Medulla oblongata (tissue), 1 donor: ENCODE data around the gene PCED1A.
A peak's percentile ranks its signal among the peaks of the same experiment; 100 is the strongest.
"Not testable (repeated sequence)": the region's sequence is repeated elsewhere in the genome, so short reads cannot be mapped to it uniquely, and the experiment has no call there.

Experiments
- DNase-seq: peaks from one replicate; pipeline ENCODE4 v3.0.0-alpha.2; 2015; ENCODE audit errors: extremely low spot score

PCED1A gene

DNA sequence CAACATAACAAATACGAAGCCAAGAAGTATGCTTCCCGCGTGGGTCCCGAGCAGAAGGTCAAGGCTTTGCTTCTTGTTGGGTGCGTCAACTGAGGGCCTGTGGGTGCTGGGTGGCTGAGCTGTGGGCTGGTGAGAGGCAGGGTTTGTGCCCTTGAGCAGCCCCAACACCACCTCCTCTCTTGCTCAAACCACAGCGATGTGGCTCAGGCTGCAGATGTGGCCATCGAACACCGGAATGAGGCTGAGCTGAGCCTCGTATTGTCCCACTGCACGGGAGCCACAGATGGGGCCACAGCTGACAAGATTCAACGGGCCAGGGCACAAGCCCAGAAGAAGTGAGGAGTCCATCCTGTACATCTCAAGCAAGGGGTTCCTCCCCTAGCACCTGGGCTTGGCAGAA, 25.8 kb upstream of the PCED1A start:
- DNase-seq: no peak

- no peak for DNase-seq
These were observed 25.2 kb upstream of the PCED1A start for GRCh38 chr20:2865630-2866029.

DNA sequence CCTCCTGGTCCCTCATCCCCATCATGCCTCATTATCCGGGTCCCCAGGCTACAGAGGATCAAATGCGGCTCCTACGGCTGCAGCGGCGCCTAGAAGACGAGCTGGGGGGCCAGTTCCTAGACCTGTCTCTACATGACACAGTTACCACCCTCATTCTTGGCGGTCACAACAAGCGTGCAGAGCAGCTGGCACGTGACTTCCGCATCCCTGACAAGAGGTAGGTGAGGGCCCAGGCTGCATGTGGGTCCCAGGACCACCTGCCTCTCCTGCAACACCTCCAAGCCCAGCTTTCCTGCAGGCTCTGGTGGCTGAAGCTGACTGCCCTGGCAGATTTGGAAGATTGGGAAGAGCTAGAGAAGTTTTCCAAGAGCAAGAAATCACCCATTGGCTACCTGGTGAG, 24.6 kb upstream of the PCED1A start:
- no peak for DNase-seq

- DNase-seq: no peak
These were observed 24.2 kb upstream of the PCED1A start for GRCh38 chr20:2864626-2865025.

DNA sequence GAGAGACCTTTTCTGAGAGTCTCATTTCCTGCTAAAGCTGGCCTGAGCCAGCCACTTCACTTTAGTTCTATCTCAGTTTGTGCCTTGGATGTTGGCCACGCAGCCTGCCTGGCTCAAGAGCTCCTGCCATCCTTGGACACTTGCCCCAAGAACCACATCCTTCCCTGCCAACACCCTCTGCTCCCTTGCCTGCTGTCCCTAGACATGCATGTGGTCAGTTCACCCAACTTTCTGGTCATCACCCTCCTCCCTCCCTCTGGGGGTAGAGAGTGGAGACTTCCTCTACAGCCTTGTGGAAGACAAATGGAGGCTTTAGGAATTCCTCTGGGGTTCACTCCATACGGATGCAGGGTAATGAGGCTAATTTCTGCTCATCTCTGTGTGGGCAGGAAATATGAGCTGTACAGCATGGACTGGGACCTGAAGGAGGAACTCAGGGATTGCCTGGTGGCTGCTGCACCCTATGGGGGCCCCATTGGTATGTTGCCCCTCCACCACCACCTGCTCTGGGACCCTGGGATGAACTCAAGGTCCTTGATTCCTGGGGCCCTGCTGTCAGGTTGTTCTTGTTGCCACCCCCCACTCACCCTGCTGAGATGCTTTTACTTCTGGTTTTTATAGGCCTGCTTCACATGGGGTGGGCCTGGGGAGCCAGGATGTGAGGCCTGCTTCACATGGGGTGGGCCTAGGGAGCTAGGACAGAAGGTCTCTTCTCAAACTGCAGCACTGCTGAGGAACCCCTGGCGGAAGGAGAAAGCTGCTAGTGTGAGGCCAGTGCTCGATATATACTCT, 19.1 kb upstream of the PCED1A start:
- DNase-seq: peak; percentile 79

- DNase-seq: no peak
These were observed 18.1 kb upstream of the PCED1A start for GRCh38 chr20:2858591-2858990.

DNA sequence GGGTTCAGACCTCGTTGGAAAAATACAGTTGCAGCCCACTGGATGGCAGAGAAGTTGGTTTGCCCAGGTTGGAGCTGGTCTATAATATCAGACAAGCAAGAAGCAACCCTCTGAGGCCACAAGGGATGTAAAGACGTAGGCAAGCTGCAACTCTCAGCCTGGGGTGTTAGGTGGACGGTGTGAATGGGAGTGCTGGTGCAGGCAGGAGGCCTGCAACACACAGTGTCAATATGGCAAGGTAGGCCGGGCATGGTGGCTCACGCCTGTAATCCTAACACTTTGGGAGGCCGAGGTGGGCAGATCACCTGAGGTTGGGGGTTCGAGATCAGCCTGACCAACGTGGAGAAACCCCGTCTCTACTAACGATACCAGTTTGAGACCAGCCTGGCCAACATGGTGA, 10.6 kb upstream of the PCED1A start:
- no peak for DNase-seq

GRCh38 chr20:2849529-2849928, 9.1 kb upstream of the PCED1A start:
- DNase-seq: no peak

GRCh38 chr20:2847802-2848201, 7.3 kb upstream of the PCED1A start:
- DNase-seq: no peak

DNA sequence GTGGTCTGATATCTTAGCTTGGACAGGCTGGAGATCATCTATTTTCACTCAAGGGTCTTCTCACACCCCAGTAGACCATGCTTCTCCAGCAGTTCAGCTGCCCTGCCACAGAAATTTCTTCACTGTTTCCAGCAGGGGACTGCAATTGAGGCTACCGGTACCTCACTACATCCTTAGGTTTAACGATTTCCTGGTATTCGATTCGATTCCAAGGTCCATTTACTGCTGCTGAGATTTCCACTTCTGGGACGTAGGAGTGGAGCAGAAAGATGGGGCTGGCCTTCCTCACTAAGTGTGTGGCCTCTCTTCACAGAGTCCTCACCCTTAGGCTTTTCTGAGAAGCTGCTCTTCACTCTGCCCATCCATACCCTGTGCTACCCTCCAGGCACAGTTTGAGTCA, 6.2 kb upstream of the PCED1A start:
- no peak for DNase-seq

- DNase-seq: no peak
These were observed 5.2 kb upstream of the PCED1A start for GRCh38 chr20:2845607-2846006.

DNA sequence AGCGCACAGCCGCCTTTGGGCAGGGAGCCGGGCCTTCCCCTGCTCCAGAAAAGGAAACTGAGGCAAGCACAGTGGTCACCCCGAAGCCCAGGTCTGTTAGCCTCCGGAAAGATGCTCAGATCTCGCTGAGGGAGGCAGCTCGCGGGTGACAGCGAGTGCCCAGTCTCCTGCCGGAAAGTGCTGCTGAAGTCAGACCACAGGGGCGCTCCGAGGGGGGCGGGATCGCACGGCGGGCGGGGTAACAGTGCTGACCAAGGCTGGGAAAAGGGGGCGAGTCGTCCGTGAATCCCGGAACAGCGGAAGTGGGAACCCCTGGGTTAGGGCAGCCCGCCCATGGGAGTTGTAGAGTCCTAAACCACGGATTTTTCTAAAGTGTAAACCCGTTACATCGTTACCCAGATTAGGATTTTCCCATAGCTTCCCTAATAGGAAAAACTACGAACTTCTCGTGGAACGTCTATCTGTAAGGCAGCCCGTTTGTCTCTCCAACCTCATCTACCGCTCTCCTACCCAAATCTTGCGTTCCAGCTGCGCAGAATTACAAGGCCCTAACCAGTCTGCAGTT, 594 bp upstream of the PCED1A start:
- DNase-seq: no peak

GRCh38 chr20:2839732-2840137, 720 bp downstream of the PCED1A start:
- no peak for DNase-seq

DNA sequence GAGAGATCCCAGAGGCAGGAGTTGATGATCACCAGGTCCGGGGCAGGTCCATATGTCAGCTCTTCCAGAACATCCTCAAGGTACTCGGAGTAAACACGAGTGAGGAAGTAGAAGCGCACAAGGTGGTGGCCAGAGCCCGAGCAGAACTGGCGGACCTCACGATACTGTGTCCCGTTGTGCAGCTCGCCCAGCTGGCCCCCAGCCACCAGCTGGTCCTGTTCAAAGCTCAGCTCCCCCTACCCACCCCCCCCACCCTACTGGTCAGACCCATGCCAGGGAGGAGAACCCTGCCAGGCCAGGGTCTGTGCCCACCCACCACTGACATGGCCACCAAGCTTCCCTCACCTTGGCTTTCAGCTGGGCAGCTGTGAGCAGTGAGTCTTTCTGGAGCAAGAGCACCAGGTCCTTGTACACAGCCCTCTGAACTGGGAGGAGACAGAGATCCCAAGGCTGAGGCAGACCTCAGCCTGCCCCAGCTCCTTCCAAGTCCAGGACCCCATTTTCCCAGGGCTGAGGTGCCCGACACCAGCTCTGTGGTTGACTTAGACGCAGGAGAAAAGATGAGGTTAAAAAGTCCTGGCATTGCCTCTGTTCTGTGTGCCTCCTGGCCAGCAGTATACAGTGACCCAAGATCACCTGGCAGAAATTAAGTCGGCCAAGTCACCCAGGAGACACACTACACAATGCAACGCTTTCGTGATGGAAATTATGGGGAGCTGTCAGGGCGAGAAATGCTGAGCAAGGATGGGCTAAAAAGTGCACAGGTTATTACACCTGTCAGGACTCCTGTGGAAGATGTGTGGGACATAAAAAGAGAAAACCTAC, 1.4 kb downstream of the PCED1A start:
- no peak for DNase-seq

GRCh38 chr20:2838170-2838797, 2.2 kb downstream of the PCED1A start:
- DNase-seq: no peak

DNA sequence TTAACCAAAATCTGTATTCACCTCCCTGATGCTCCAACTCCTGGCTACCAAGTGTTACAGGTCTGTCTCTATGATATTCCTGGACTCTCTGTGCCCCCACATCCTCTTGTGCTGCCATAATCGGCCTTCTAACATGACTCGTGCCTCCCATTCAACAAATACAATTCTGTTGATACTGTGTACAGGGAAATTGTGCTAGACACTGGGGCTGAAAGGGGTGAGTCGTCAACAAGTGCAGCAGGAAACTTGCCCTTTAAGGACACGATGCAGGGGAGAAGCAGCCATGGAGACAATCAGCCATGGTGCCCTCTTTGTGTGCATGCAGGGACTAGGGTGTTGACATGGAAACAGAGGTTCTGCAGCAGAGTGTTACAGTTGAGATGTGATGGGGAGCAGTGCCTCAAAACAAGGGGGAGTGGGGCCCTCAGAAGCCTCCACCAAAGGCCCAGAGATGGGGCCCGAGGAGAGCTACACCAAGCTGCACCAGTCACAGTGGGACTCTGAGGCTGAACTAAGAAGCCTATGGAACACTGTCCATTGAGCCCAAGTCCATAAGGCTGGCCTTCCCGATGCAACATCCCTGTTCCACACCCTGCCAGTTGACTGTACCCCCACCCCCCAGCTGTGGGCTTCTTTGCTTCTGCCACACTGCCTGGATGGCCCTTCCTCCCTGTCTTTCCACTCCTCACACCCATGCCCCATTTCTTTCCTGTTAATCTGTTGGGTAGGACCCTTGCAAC, 3.1 kb downstream of the PCED1A start:
- no peak for DNase-seq

DNA sequence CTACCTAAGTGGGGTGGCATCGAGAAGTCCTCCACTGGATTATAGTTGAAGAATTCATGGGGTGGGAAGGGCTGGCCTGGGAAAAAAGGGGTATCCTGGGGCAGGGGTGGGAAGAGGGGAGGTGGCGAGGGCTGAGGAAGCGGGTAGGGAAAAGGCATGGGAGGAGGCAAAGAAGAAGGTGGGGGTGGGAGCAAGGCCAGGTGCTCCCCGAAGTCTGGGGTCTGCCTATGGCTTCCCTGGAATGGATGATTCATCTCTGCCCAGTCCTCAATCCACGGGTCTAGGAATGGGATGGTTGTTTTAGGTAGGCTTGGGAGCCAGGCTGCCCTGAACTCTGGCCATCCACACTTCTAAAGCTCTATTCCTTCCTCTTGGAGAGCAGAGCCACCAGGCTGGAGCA, 4.4 kb downstream of the PCED1A start:
- DNase-seq: no peak

GRCh38 chr20:2835331-2835796, 5.1 kb downstream of the PCED1A start:
- DNase-seq: no peak

DNA sequence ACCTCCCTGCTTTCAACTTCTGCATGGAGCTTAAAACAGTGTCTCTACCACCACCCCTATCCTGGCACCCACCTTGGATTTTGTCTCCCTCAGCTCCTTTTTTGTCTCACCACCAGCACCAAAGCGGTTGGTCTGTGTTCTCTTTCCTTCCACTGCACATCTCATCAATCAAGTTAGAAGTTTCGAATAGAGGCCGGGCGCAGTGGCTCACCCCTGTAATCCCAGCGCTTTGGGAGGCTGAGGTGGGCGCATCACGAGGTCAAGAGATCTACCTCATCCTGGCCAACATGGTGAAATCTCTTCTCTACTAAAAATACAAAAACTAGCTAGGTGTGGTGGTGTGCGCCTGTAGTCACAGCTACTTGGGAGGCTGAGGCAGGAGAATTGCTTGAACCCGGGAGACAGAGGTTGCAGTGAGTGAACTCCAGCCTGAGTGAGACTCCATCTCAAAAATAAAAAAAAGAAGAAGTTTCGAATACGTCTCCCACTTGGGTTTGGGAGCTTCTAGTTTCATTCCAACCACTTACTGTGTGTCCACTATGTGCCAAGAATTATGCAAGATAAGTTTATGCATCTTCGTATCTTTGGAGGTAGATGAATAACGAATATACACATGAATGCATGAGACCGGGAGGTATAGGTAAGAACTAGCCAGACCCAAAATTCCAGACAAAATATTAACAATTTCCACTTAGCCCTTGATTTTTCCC, 5.9 kb downstream of the PCED1A start:
- no peak for DNase-seq

GRCh38 chr20:2833761-2834160, 6.7 kb downstream of the PCED1A start:
- DNase-seq: no peak

- not testable (repeated sequence) for DNase-seq
These were observed 9.2 kb downstream of the PCED1A start for GRCh38 chr20:2831206-2831605.
